GM12878 (cell line): ENCODE measurements around the gene FCGBP. TPM values are rescaled to one million over a fixed set of nuclear protein-coding genes. Genes with fewer than 3 reads are reported as not detected.

Experiments
- ATAC-seq: fragments of 200-7000 bp; cut with Tn5 transposase; 3 replicates; pipeline ENCODE4 v1.9.1; 2020; ENCODE audit warnings: mild to moderate bottlenecking, moderate library complexity
- BruUV-seq: library from RNA; stranded (reverse); fragments of 400-500 nt; replicated peaks from 2 replicates; lab custom pipeline; 2021; lab: Mats Ljungman, UMichigan
- CTCF ChIA-PET: fragments of 300-600 bp; sonication (Branson Sonifier 250); formaldehyde crosslinking; extraction: SDS; loops from one replicate; lab custom pipeline; 2021; ENCODE audit warnings: inconsistent platforms; lab: Yijun Ruan, JAX
- POLR2A ChIA-PET: fragments of 350-600 bp; formaldehyde crosslinking; extraction: SDS; loops from one replicate; lab custom pipeline; 2021; ENCODE audit warnings: inconsistent platforms; lab: Charles Lee
- RAD21 ChIA-PET: fragments of 300-600 bp; sonication (Branson Sonifier 250); formaldehyde crosslinking; loops from one replicate; lab custom pipeline; 2023; ENCODE audit warnings: antibody characterized with exemption; ENCODE audit not compliant: unreplicated experiment; lab: Charles Lee
- SMC1A ChIA-PET: fragments of 300-600 bp; sonication (Branson Sonifier 250); formaldehyde crosslinking; loops from one replicate; lab custom pipeline; 2023; ENCODE audit not compliant: unreplicated experiment, uncharacterized antibody; lab: Charles Lee
- DNase-seq: peaks from one replicate; pipeline ENCODE4 v3.0.0-alpha.2; 2011; ENCODE audit warnings: low read depth, low spot score
- FAIRE-seq: peaks from 3 replicates; lab custom pipeline; 2011; peaks lifted over from hg19 to GRCh38; lab: Jason Lieb, UNC
- H2AFZ ChIP-seq: 2 replicates; pipeline ENCODE4 v1.6.0; 2011; ENCODE audit warnings: low read depth, low read length, control low read depth; ENCODE audit not compliant: control insufficient read depth
- H3K27ac ChIP-seq: 2 replicates; pipeline ENCODE4 v1.5.1; 2011; ENCODE audit warnings: control low read depth; ENCODE audit not compliant: control insufficient read depth, insufficient read depth
- H3K27me3 ChIP-seq, 2 experiments: replicated peaks in 1 of 2; 2 replicates each; pipeline versions ENCODE4 v1.6.0 to v1.6.1; 2011; ENCODE audit warnings: low read length in 1 of 2; ENCODE audit not compliant: control insufficient read depth in 2 of 2, insufficient read depth in 2 of 2
- H3K36me3 ChIP-seq, 2 experiments: 2 replicates each; pipeline ENCODE4 v1.5.1; 2011; ENCODE audit warnings: low read length in 1 of 2; ENCODE audit not compliant: control insufficient read depth in 2 of 2, insufficient read depth in 2 of 2
- H3K4me1 ChIP-seq: 2 replicates; pipeline ENCODE4 v1.6.1; 2011; ENCODE audit warnings: mild to moderate bottlenecking, low read length, moderate library complexity, mixed read lengths; ENCODE audit not compliant: control insufficient read depth, insufficient read depth
- H3K4me2 ChIP-seq: 2 replicates; pipeline ENCODE4 v1.6.0; 2011; ENCODE audit warnings: control low read depth; ENCODE audit not compliant: control insufficient read depth, insufficient read depth
- H3K4me3 ChIP-seq: fragments of 200-600 bp; sonication (generic); 2 replicates; pipeline ENCODE4 v1.5.1; 2016
- H3K79me2 ChIP-seq: 2 replicates; pipeline ENCODE4 v1.6.0; 2011; ENCODE audit warnings: low read length; ENCODE audit not compliant: control insufficient read depth, insufficient read depth
- H3K9ac ChIP-seq: 2 replicates; pipeline ENCODE4 v1.8.0; 2011; ENCODE audit warnings: low read length, control low read depth, mixed read lengths; ENCODE audit not compliant: control insufficient read depth, insufficient read depth
- H3K9me3 ChIP-seq: replicated peaks from 3 replicates; pipeline ENCODE4 v1.5.1; 2011; ENCODE audit warnings: mild to moderate bottlenecking, low read length; ENCODE audit not compliant: control insufficient read depth, insufficient read depth
- H4K20me1 ChIP-seq: 2 replicates; pipeline ENCODE4 v1.6.0; 2011; ENCODE audit not compliant: control insufficient read depth, insufficient read depth
- BACH1 ChIP-seq: fragments of 450-650 bp; IDR thresholded peaks from 2 replicates; pipeline ENCODE4 v1.6.1; 2017; ENCODE audit warnings: mild to moderate bottlenecking, borderline replicate concordance
- BRCA1 ChIP-seq: IDR thresholded peaks from 2 replicates; pipeline ENCODE4 v1.6.1; 2011; ENCODE audit warnings: low read depth, low read length, improper control_type of control experiment
- CREM ChIP-seq: IDR thresholded peaks from 2 replicates; pipeline ENCODE4 v1.6.1; 2014; ENCODE audit warnings: antibody characterized with exemption, low read depth
- MAX ChIP-seq: IDR thresholded peaks from 2 replicates; pipeline ENCODE4 v1.6.1; 2012; ENCODE audit warnings: low read depth, low read length, improper control_type of control experiment
- MYB ChIP-seq: fragments of 150-350 bp; IDR thresholded peaks from 2 replicates; pipeline ENCODE4 v1.6.1; 2014; ENCODE audit warnings: mild to moderate bottlenecking, low read depth, low read length, borderline replicate concordance
- NR2F1 ChIP-seq: fragments of 450-650 bp; conservative IDR thresholded peaks from 2 replicates; pipeline ENCODE4 v1.6.1; 2017; ENCODE audit warnings: mild to moderate bottlenecking
- PML ChIP-seq: IDR thresholded peaks from 2 replicates; pipeline ENCODE4 v1.6.1; 2012; ENCODE audit warnings: low read length, inconsistent platforms
- RAD51 ChIP-seq: fragments of 450-650 bp; IDR thresholded peaks from 2 replicates; pipeline ENCODE4 v1.6.1; 2016; ENCODE audit warnings: moderate library complexity, mild to moderate bottlenecking, inconsistent platforms
- RB1 ChIP-seq: fragments of 450-650 bp; formaldehyde crosslinking; IDR thresholded peaks from 2 replicates; pipeline ENCODE4 v1.6.1; 2017; ENCODE audit warnings: mild to moderate bottlenecking, borderline replicate concordance
- WGBS: methylation state at CpG from one replicate; pipeline ENCODE4 v1.1.6; 2016; ENCODE audit warnings: low lambda C conversion rate; ENCODE audit not compliant: insufficient replicate concordance, insufficient coverage; ENCODE audit errors: missing lambda C conversion rate; 5-methylcytosine and 5-hydroxymethylcytosine counted together
- in situ Hi-C: fragments of 300-500 bp; cut with MboI; formaldehyde crosslinking; loops from 9 replicates; pipeline ENCODE4 v1.14.3; 2018; ENCODE audit warnings: mixed read lengths
- intact Hi-C: fragments of 100-400 bp; cut with micrococcal nuclease; formaldehyde crosslinking; loops from one replicate; pipeline ENCODE4 v1.14.2; 2022; ENCODE audit not compliant: unreplicated experiment
- polyA plus RNA-seq, 11 experiments: library from polyadenylated mRNA; depleted of rRNA in 4 of 11; unstranded in 6 of 11; stranded (reverse) in 5 of 11; fragments of >200 nt; fragmentation: Nextera tagmentation in 4 of 11; fragmentation: Illumina TruSeq in 1 of 11; extraction: Ambion mirVana in 4 of 11; extraction: Trizol in 1 of 11; gene quantifications; 1 replicate in 1 of 11; 2 replicates in 10 of 11; pipeline versions ENCODE4 v1.2.1 to v1.2.3, GENCODE V29; 2011 to 2016; ENCODE audit warnings: inconsistent platforms in 2 of 11, missing spikeins in 2 of 11, low read depth in 1 of 11
- total RNA-seq, 4 experiments: library from RNA; depleted of rRNA in 3 of 4; stranded (reverse); fragments of >200 nt in 3 of 4; fragmentation: Illumina TruSeq in 1 of 4; extraction: Trizol in 1 of 4; gene quantifications; 2 replicates each; pipeline versions ENCODE4 v1.2.1 to v1.2.3, GENCODE V29; 2013 to 2021
- TF ChIP-seq, protein P1 (sequence below): fragments of 450-650 bp; IDR thresholded peaks from 2 replicates; pipeline ENCODE4 v1.6.1; 2016; ENCODE audit warnings: mild to moderate bottlenecking

Gene FCGBP
- total and polyA plus RNA-seq, 10 of the 15 experiments (the other 5 are each of a cell fraction or from before 2014, with no cell fraction given) = 0.02 to 3.2 (median 0.37) TPM; not detected in 2

DNA sequence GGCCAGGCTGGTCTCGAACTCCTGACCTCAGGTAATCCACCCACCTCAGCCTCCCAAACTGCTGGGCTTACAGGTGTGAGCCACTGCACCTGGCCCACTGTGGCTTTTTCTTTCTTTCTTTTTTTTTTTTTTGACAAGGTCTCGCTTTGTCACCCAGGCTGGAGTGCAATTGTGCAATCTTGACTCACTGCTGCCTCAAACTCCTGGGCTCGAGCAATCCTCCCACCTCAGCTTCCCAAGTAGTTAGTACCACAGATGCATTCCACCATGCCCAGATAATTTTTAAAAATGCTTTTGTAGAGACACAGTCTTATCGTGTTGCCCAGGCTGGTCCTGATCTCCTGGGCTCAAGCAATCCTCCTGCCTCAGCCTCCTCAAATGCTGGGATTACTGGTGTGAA lies 12.1 kb upstream of the FCGBP start:
- Histone ChIP-seq H3K36me3 (no peaks in the 10 kb centered on the region), H3K27me3 (no peaks in the 10 kb centered on the region), H3K4me2 (no peak overlapping the region), H3K79me2 (no peaks in the 10 kb centered on the region), H3K27ac (no peak overlapping the region), H4K20me1 (no peaks in the 10 kb centered on the region), H2AFZ (no peak overlapping the region), H3K9ac (no peak overlapping the region), H3K4me1 (peaks cover 12% of the 10 kb centered on the region), H3K4me3 (no peak overlapping the region), H3K9me3 (no peaks in the 10 kb centered on the region)
- DNase-seq = no peak
- RAD21 ChIA-PET = interaction anchor here (7.0 kb wide), 1 partner anchor 24 kb away, joined by 50 read pairs; the partner anchor contains the start of gene PSMC4
- no peak for FAIRE-seq
- WGBS = 82% methylated on average over 4 of the region's 4 CpGs
- SMC1A ChIA-PET = interaction anchor here (0.9 to 9.6 kb wide), 2 partner anchors 23 to 49 kb away, joined by 3 to 115 read pairs; partner anchors contain the start of gene PSMC4
- in situ Hi-C loops = no loop called here
- no TSS peak for BruUV-seq
- ATAC-seq = no peak
- CTCF ChIA-PET = interaction anchor here (0.6 to 4.8 kb wide), 2 partner anchors 20 to 24 kb away, joined by 3 to 23 read pairs; partner anchors contain the start of gene PSMC4
- TF ChIP-seq PML (no peak), MYB (no peak), MAX (no peak), BACH1 (no peak), NR2F1 (no peak), RB1 (no peak), CREM (no peak), RAD51 (no peak), BRCA1 (no peak)
- TF ChIP-seq, protein P1, sequence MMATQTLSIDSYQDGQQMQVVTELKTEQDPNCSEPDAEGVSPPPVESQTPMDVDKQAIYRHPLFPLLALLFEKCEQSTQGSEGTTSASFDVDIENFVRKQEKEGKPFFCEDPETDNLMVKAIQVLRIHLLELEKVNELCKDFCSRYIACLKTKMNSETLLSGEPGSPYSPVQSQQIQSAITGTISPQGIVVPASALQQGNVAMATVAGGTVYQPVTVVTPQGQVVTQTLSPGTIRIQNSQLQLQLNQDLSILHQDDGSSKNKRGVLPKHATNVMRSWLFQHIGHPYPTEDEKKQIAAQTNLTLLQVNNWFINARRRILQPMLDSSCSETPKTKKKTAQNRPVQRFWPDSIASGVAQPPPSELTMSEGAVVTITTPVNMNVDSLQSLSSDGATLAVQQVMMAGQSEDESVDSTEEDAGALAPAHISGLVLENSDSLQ = no peak
- POLR2A ChIA-PET = interaction anchor here (7.1 kb wide), 1 partner anchor 9 kb away, joined by 64 read pairs; no protein-coding TSS in a partner anchor
- intact Hi-C loops = no loop called here
